HG02623 (cell line): Measurements from ENCODE around the gene RAB11FIP4.

Experiments
- ATAC-seq: cut with Tn5 transposase; IDR thresholded peaks from one replicate; pipeline ENCODE4 v1.9.1; 2021; ENCODE audit warnings: moderate library complexity; ENCODE audit not compliant: unreplicated experiment

The RAB11FIP4 gene

GRCh38 chr17:31404028-31404949 is 12.8 kb downstream of the RAB11FIP4 start:
- ATAC-seq: no peak

- no peak for ATAC-seq
These were observed 14.5 kb downstream of the RAB11FIP4 start for GRCh38 chr17:31405890-31406371.

- ATAC-seq: no peak
These were observed 17.1 kb downstream of the RAB11FIP4 start for GRCh38 chr17:31408586-31408985.

- no peak for ATAC-seq
These were observed 20.3 kb downstream of the RAB11FIP4 start for GRCh38 chr17:31411707-31412285.

GRCh38 chr17:31412511-31412910 is 21.0 kb downstream of the RAB11FIP4 start:
- ATAC-seq: no peak

GRCh38 chr17:31413081-31413799 is 21.8 kb downstream of the RAB11FIP4 start:
- no peak for ATAC-seq

GRCh38 chr17:31413874-31414549 is 22.5 kb downstream of the RAB11FIP4 start:
- ATAC-seq: no peak

GRCh38 chr17:31414550-31414918 is 23.1 kb downstream of the RAB11FIP4 start:
- ATAC-seq: no peak

- no peak for ATAC-seq
These were observed 23.6 kb downstream of the RAB11FIP4 start for GRCh38 chr17:31415004-31415454.

GRCh38 chr17:31415640-31416502 is 24.4 kb downstream of the RAB11FIP4 start:
- ATAC-seq: no peak

- ATAC-seq: no peak
These were observed 25.0 kb downstream of the RAB11FIP4 start for GRCh38 chr17:31416503-31416923.

- ATAC-seq: no peak
These were observed 25.7 kb downstream of the RAB11FIP4 start for GRCh38 chr17:31417051-31417792.

GRCh38 chr17:31418773-31419350 is 27.4 kb downstream of the RAB11FIP4 start:
- ATAC-seq: no peak

- ATAC-seq: no peak
These were observed 31.0 kb downstream of the RAB11FIP4 start for GRCh38 chr17:31422443-31422842.

GRCh38 chr17:31424944-31425281 is 33.4 kb downstream of the RAB11FIP4 start:
- no peak for ATAC-seq

GRCh38 chr17:31425282-31426040 is 34.0 kb downstream of the RAB11FIP4 start:
- ATAC-seq: no peak

GRCh38 chr17:31427684-31428083 is 36.2 kb downstream of the RAB11FIP4 start:
- ATAC-seq: no peak

- no peak for ATAC-seq
These were observed 36.6 kb downstream of the RAB11FIP4 start for GRCh38 chr17:31428111-31428510.
